Activated naive CD4-positive, alpha-beta T cell treated with anti-CD3 and anti-CD28 coated beads, Interleukin-2, amount 50 U/mL, for 24 hours (primary cell): ENCODE measurements around the gene ABCF2.
A peak's percentile ranks its signal among the peaks of the same experiment; 100 is the strongest.

Source experiments
- H3K27ac Mint-ChIP-seq: one replicate; pipeline ENCODE4 v1.8.0; 2021; ENCODE audit warnings: mild to moderate bottlenecking, mixed read lengths
- H3K27me3 Mint-ChIP-seq: one replicate; pipeline ENCODE4 v1.8.0; 2021; ENCODE audit warnings: mixed read lengths
- H3K36me3 Mint-ChIP-seq: one replicate; pipeline ENCODE4 v1.8.0; 2021; ENCODE audit warnings: mixed read lengths
- H3K4me1 Mint-ChIP-seq: one replicate; pipeline ENCODE4 v1.8.0; 2021; ENCODE audit warnings: mixed read lengths
- H3K4me3 Mint-ChIP-seq: one replicate; pipeline ENCODE4 v1.8.0; 2021; ENCODE audit warnings: mild to moderate bottlenecking, mixed read lengths
- H3K9me3 Mint-ChIP-seq: one replicate; pipeline ENCODE4 v1.8.0; 2021; ENCODE audit warnings: mixed read lengths

ABCF2 gene

GRCh38 chr7:151167197-151167961 is 59.6 kb downstream of the ABCF2 start, which contains the start of gene GBX1:
Gene GBX1, minus strand, starts transcription at chr7:151167694. Its CDS starts 146 bp downstream, at chr7:151167548.
- H3K27ac Mint-ChIP-seq: no peak within 1 kb of the TSS
- peaks cover 27% of the 10 kb centered on the region for H3K27me3 Mint-ChIP-seq
- H3K36me3 Mint-ChIP-seq: no peaks in the 10 kb centered on the region
- peaks cover 12% of the 10 kb centered on the region for H3K4me1 Mint-ChIP-seq
- H3K9me3 Mint-ChIP-seq: no peaks in the 10 kb centered on the region
- H3K4me3 Mint-ChIP-seq: peak within 1 kb of the TSS; percentile 70

- peaks cover 25% of the 10 kb centered on the region for H3K27me3 Mint-ChIP-seq
- H3K36me3 Mint-ChIP-seq: no peaks in the 10 kb centered on the region
- peaks cover 10% of the 10 kb centered on the region for H3K4me1 Mint-ChIP-seq
- H3K9me3 Mint-ChIP-seq: no peaks in the 10 kb centered on the region
- no peak overlapping the region for H3K27ac Mint-ChIP-seq
- H3K4me3 Mint-ChIP-seq: peak overlapping the region; percentile 37
These were observed 60.3 kb downstream of the ABCF2 start for GRCh38 chr7:151166629-151167196.
